B cell (primary cell): ENCODE results near the gene TPCN2.

Experiments used
- CTCF ChIP-seq: fragments of 200-600 bp; IDR thresholded peaks from one replicate; pipeline ENCODE4 v1.8.0; 2022; ENCODE audit warnings: antibody characterized with exemption, mild to moderate bottlenecking
- EZH2 ChIP-seq: IDR thresholded peaks from 2 replicates; pipeline ENCODE4 v1.6.1; 2012; ENCODE audit warnings: borderline replicate concordance, low read depth, mild to moderate bottlenecking, moderate library complexity, low read length; ENCODE audit not compliant: insufficient read depth, poor library complexity, severe bottlenecking

- TF ChIP-seq CTCF (no peak), EZH2 (no peak)
These were observed 110.6 kb downstream of the TPCN2 start for GRCh38 chr11:69159150-69159852.
